Sigmoid colon (tissue), 7 donors: Measurements from ENCODE around the gene NEK9. TPM values are rescaled to one million over a fixed set of nuclear protein-coding genes. Genes with fewer than 3 reads are reported as not detected.

Experiments
- DNase-seq: peaks from one replicate; pipeline ENCODE4 v3.0.0-alpha.2; 2019
- H3K27ac ChIP-seq, 4 donors: fragments of 200-600 bp; sonication (generic); one replicate each; pipeline ENCODE4 v1.5.1; 2016 to 2019; ENCODE audit warnings: mild to moderate bottlenecking in 1 of 4
- H3K27me3 ChIP-seq, 3 donors: fragments of 200-600 bp; sonication (generic); one replicate each; pipeline ENCODE4 v1.5.1; 2019; ENCODE audit warnings: mild to moderate bottlenecking in 1 of 3
- H3K36me3 ChIP-seq, 4 donors: fragments of 200-600 bp; sonication (generic); one replicate each; pipeline ENCODE4 v1.5.1; 2016 to 2019
- H3K4me1 ChIP-seq, 4 donors: fragments of 200-600 bp; sonication (generic); one replicate each; pipeline ENCODE4 v1.5.1; 2017 to 2019
- H3K4me3 ChIP-seq, 4 donors: fragments of 200-600 bp; sonication (generic); one replicate each; pipeline ENCODE4 v1.5.1; 2017 to 2019; ENCODE audit warnings: mild to moderate bottlenecking in 2 of 4, moderate library complexity in 1 of 4
- H3K9me3 ChIP-seq, 4 donors: fragments of 200-600 bp in 3 of 4; sonication (generic) in 3 of 4; one replicate each; pipeline versions ENCODE4 v1.5.1 to v1.6.1; 2013 to 2019
- EP300 ChIP-seq, 4 donors: sonication (generic); formaldehyde crosslinking; IDR thresholded peaks; one replicate each; pipeline ENCODE4 v1.6.1; 2017; ENCODE audit warnings: antibody characterized with exemption in 4 of 4
- POLR2A ChIP-seq, 2 donors: fragments of 450-650 bp; IDR thresholded peaks; one replicate each; pipeline ENCODE4 v1.6.1; 2016; ENCODE audit warnings: antibody characterized with exemption in 2 of 2, mild to moderate bottlenecking in 2 of 2, moderate library complexity in 2 of 2
- POLR2AphosphoS5 ChIP-seq, 4 donors: sonication (generic); formaldehyde crosslinking; IDR thresholded peaks; one replicate each; pipeline ENCODE4 v1.6.1; 2017; ENCODE audit warnings: antibody characterized with exemption in 4 of 4
- WGBS, 2 donors: extraction: QIAGEN DNeasy Blood & Tissue Kit; methylation state at CpG; one replicate each; pipeline ENCODE4 v1.1.7; 2013; 5-methylcytosine and 5-hydroxymethylcytosine counted together
- intact Hi-C: fragments of 100-400 bp; cut with DNase I; formaldehyde crosslinking; loops from one replicate; pipeline ENCODE4 v1.15.1; 2023
- polyA plus RNA-seq, 3 donors: library from polyadenylated mRNA; stranded (reverse); fragments of 200-250 nt; gene quantifications; one replicate each; pipeline ENCODE4 v1.2.3, GENCODE V29; 2013
- total RNA-seq, 4 donors: library from RNA; depleted of rRNA; stranded (reverse); fragments of >200 nt; gene quantifications; one replicate each; pipeline ENCODE4 v1.1.0, GENCODE V29; 2016
- TF ChIP-seq, protein P1 (sequence below), 4 experiments: fragments of 450-650 bp in 3 of 4; fragments of 200-600 bp in 1 of 4; IDR thresholded peaks; one replicate each; pipeline ENCODE4 v1.5.1; 2016 to 2019; ENCODE audit warnings: antibody characterized with exemption in 4 of 4, mild to moderate bottlenecking in 3 of 4, moderate library complexity in 2 of 4
- donor health status: healthy with polysubstance abuse.
- donor health status: Bipolar disorder and iron deficiency.
- donor health status: healthy.

NEK9 gene
- total and polyA plus RNA-seq, 7 donors, result 9.0 to 66.7 (median 54.4) TPM

- intact Hi-C loops, result no loop called here
- TF ChIP-seq EP300 (IDR thresholded peaks at IDR 0.05) (no peak), POLR2AphosphoS5 (IDR thresholded peaks at IDR 0.05) (no peak), POLR2A (IDR thresholded peaks at IDR 0.05) (no peak)
- TF ChIP-seq, protein P1, sequence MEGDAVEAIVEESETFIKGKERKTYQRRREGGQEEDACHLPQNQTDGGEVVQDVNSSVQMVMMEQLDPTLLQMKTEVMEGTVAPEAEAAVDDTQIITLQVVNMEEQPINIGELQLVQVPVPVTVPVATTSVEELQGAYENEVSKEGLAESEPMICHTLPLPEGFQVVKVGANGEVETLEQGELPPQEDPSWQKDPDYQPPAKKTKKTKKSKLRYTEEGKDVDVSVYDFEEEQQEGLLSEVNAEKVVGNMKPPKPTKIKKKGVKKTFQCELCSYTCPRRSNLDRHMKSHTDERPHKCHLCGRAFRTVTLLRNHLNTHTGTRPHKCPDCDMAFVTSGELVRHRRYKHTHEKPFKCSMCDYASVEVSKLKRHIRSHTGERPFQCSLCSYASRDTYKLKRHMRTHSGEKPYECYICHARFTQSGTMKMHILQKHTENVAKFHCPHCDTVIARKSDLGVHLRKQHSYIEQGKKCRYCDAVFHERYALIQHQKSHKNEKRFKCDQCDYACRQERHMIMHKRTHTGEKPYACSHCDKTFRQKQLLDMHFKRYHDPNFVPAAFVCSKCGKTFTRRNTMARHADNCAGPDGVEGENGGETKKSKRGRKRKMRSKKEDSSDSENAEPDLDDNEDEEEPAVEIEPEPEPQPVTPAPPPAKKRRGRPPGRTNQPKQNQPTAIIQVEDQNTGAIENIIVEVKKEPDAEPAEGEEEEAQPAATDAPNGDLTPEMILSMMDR (IDR thresholded peaks at IDR 0.05), result no peak
- DNase-seq, result no peak
- WGBS, 2 donors, result 81 to 92% methylated on average over 2 of the region's 2 CpGs
- Histone ChIP-seq H3K27ac (no peak overlapping the region), H3K27me3 (no peaks in the 10 kb centered on the region), H3K4me1 (peaks cover 0 to 14% (median 4%) of the 10 kb centered on the region in 4 donors), H3K4me3 (no peak overlapping the region), H3K9me3 (no peaks in the 10 kb centered on the region), H3K36me3 (no peaks in the 10 kb centered on the region)
These were observed 67.2 kb downstream of the NEK9 start for GRCh38 chr14:75059642-75060041.

- TF ChIP-seq POLR2A (IDR thresholded peaks at IDR 0.05) (no peak), POLR2AphosphoS5 (IDR thresholded peaks at IDR 0.05) (no peak), EP300 (IDR thresholded peaks at IDR 0.05) (no peak)
- TF ChIP-seq, protein P1 (IDR thresholded peaks at IDR 0.05), result no peak
- 74 to 80% methylated on average over 1 of the region's 1 CpG for WGBS, 2 donors
- Histone ChIP-seq H3K27me3 (no peaks in the 10 kb centered on the region), H3K27ac (no peak overlapping the region), H3K4me1 (peaks cover 0 to 20% (median 13%) of the 10 kb centered on the region in 4 donors), H3K36me3 (no peaks in the 10 kb centered on the region), H3K4me3 (no peak overlapping the region), H3K9me3 (no peaks in the 10 kb centered on the region)
- no peak for DNase-seq
- intact Hi-C loops, result no loop called here
These were observed 72.4 kb downstream of the NEK9 start for GRCh38 chr14:75054421-75054820.

DNA sequence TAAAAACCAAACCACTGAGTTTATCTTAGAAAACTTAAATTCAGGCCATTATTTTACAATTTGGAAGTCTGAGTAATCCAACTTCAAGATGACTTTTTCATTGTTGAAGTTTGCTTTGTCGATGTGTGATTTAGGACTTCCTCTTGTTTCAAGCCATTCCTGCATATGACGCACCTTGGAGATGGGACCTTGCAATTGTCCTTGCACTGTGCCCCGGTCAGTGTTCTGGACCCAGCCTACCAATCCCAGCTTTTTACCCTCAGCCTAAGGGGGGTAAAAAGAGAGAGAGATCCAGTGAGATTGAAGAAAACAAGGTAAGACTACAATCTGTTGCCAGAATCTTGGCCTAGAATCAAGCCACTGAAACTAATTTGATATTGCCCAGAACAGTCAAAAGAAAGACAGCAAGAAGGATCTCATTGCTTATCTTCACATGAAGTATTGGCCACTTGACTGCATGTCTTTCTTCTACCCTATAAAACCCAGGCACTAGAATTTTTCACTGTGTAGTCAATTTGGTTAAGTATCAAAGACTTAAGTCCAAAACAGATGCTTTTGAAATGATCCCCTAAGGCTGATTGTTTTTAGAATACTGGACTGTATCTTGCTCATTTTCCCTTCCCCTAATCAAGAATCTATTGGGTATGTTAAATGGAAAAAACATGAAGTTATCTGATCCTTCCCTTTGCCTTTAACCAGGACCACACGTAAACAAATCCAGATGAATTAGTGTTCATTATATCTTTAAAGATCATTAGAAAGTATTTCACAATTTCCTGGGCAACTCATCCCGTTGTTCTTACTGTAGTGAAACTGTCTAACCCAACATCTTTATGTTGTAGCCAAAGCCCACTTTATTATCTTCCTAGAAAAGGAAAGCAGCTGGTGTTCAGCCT lies 73.2 kb downstream of the NEK9 start:
- peaks cover 0 to 28% (median 14%) of the 10 kb centered on the region in 4 donors for H3K4me1 ChIP-seq
- WGBS, 2 donors, result 63 to 64% methylated on average over 5 of the region's 5 CpGs
- H3K36me3 ChIP-seq, result no peaks in the 10 kb centered on the region
- H3K9me3 ChIP-seq, result no peaks in the 10 kb centered on the region
- H3K4me3 ChIP-seq, result no peak overlapping the region
- no peaks in the 10 kb centered on the region for H3K27me3 ChIP-seq
- H3K27ac ChIP-seq, result no peak overlapping the region
- no peak for DNase-seq
- TF ChIP-seq EP300 (IDR thresholded peaks at IDR 0.05) (no peak), POLR2AphosphoS5 (IDR thresholded peaks at IDR 0.05) (no peak)
- intact Hi-C loops, result no loop called here

- 14 to 27% methylated on average over 5 of the region's 5 CpGs for WGBS, 2 donors
- DNase-seq, result no peak
- intact Hi-C loops, result loop anchor here (2.0 kb wide), 1 partner anchor 17 kb away; the partner anchor contains the start of gene ZC2HC1C
- H3K36me3 ChIP-seq, result no peaks in the 10 kb centered on the region
- TF ChIP-seq, protein P1 (IDR thresholded peaks at IDR 0.05), result no peak
- TF ChIP-seq POLR2AphosphoS5 (IDR thresholded peaks at IDR 0.05), result no peak
- TF ChIP-seq EP300 (IDR thresholded peaks at IDR 0.05), result no peak
- TF ChIP-seq POLR2A (IDR thresholded peaks at IDR 0.05), result no peak
- H3K4me1 ChIP-seq, result peaks cover 0 to 30% (median 14%) of the 10 kb centered on the region in 4 donors
- H3K4me3 ChIP-seq, result peak overlapping the region; percentile 46 to 82 (median 62)
- H3K27ac ChIP-seq, result peak overlapping the region; percentile 87 to 93 (median 89)
- no peaks in the 10 kb centered on the region for H3K27me3 ChIP-seq
- no peaks in the 10 kb centered on the region for H3K9me3 ChIP-seq
These were observed 75.3 kb downstream of the NEK9 start for GRCh38 chr14:75051556-75051899.

GRCh38 chr14:75050852-75051555 lies 75.8 kb downstream of the NEK9 start, which contains the start of gene MLH3:
Gene MLH3 (minus strand): TSS chr14:75051467. CDS start chr14:75049655, 1,812 bp downstream.
- peak within 1 kb of the TSS; percentile 87 to 93 (median 89) for H3K27ac ChIP-seq
- WGBS, 2 donors, result 1% methylated on average over 59 of the region's 59 CpGs
- no peaks in the 10 kb centered on the region for H3K27me3 ChIP-seq
- no peaks in the 10 kb centered on the region for H3K9me3 ChIP-seq
- intact Hi-C loops, result loop anchor here (2.0 kb wide), 1 partner anchor 18 kb away; the partner anchor contains the start of gene ZC2HC1C
- no peaks in the 10 kb centered on the region for H3K36me3 ChIP-seq
- H3K4me3 ChIP-seq, result peak within 1 kb of the TSS; percentile 46 to 82 (median 62)
- peaks cover 0 to 30% (median 14%) of the 10 kb centered on the region in 4 donors for H3K4me1 ChIP-seq
- peak; percentile 74 to 89 (median 88) for TF ChIP-seq POLR2AphosphoS5 (IDR thresholded peaks at IDR 0.05)
- peak in 1 of 2 donors; percentile 55 for TF ChIP-seq POLR2A (IDR thresholded peaks at IDR 0.05)
- no peak for TF ChIP-seq EP300 (IDR thresholded peaks at IDR 0.05)
- peak; percentile 92 for DNase-seq
